SK-N-MC (cell line): ENCODE results near the gene SRCIN1.

Experiments
- EZH2 ChIP-seq: fragments of 200-600 bp; sonication (generic); IDR thresholded peaks from one replicate; pipeline ENCODE4 v1.6.1; 2017; ENCODE audit warnings: antibody characterized with exemption
- FOXP2 ChIP-seq: optimal IDR thresholded peaks from 2 replicates; pipeline ENCODE3; 2011; ENCODE audit warnings: mild to moderate bottlenecking, moderate library complexity; ENCODE audit not compliant: insufficient read depth; ENCODE audit errors: extremely low read length, control extremely low read depth
- POLR2AphosphoS5 ChIP-seq: IDR thresholded peaks from 2 replicates; pipeline ENCODE4 v1.6.1; 2012; ENCODE audit warnings: mild to moderate bottlenecking, low read depth, low read length, borderline replicate concordance

DNA sequence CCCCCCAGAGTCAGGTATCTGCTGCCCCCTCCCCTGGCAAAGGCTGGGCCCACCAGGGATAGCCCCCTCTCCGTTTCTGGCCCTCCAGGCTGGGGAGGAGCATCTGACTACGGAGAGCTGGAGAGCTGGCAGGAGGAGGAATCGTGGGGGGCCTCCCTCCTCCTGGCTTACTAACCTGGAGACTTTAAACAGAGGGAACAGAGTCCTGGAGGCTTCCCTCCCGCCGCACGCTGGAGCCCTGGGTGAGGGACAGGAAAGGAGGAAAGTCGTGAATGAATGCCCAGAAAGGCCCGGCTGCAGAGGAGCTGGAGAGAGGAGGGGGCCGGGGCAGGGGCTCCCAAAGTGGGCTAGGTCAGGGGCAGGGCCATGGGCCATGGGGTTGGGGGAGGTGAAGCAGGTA, 9.9 kb downstream of the SRCIN1 start:
- TF ChIP-seq EZH2 (no peak), POLR2AphosphoS5 (no peak), FOXP2 (no peak)
